ENCODE results near the gene MCOLN1. TPM values are rescaled to one million over a fixed set of nuclear protein-coding genes. Genes with fewer than 3 reads are reported as not detected.

The MCOLN1 gene
- total RNA-seq, 1 donor from 2014 or later = 25.2 TPM

DNA sequence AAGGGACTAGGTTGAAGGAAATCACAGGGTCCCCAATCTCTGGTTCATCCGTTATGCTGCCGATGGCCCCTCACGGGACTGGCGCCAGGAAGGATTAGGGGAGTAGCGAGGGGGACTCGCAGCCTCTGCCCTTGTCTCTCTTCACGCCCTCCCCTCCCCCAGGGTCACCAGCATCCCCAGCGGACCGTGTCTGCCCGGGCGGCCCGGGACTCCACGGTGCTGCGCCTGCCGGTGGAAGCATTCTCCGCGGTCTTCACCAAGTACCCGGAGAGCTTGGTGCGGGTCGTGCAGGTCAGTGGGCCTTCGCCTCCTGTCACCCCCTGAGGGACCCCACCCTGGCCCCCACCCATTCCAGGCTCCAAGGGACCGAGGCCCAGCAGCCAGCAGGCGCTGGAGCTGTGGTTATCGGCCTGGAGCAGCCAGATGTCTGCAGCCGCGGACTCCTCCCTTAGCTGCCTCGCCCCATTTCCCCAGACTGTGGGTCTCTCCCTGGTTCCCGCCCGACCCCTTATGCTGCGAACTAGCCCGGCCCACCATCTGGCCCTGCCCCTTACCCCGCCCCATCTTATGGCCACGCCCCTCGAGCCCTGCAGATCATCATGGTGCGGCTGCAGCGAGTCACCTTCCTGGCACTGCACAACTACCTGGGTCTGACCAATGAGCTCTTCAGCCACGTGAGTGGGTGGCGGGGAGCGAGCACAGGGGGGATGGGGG, 18.5 kb downstream of the MCOLN1 start:
- DNase-seq (ENCODE audit: extremely low read depth, low read depth, low spot score) = no peak

GRCh38 chr19:7541475-7541824, 19.0 kb downstream of the MCOLN1 start:
- no peak for DNase-seq (ENCODE audit: extremely low read depth, low read depth, low spot score)

GRCh38 chr19:7541828-7542443, 19.5 kb downstream of the MCOLN1 start:
- DNase-seq (ENCODE audit: extremely low read depth, low read depth, low spot score) = no peak

GRCh38 chr19:7542556-7543348, 20.3 kb downstream of the MCOLN1 start:
- DNase-seq (ENCODE audit: extremely low read depth, low read depth, low spot score) = no peak

DNA sequence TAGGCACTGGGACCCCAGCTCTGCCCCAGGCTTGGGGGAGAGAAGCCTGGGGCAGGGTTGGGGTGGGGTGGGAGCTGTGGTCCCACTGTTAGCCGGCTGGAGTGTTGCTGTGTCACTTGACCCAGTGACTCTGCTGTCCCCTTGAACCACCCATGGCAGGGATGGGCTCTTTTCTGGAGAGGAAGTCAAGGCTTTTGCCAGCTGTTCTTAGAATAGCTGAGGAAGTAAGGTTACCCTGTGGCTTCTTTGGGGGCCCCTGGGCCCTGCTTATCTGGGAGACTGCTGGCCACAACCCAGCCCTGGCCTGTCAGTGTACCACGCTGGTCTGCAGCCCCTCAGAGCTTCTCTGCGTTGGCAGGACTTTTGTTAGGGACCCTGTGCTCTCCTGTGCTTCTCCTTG, 22.2 kb downstream of the MCOLN1 start:
- no peak for DNase-seq (ENCODE audit: extremely low read depth, low read depth, low spot score)

DNA sequence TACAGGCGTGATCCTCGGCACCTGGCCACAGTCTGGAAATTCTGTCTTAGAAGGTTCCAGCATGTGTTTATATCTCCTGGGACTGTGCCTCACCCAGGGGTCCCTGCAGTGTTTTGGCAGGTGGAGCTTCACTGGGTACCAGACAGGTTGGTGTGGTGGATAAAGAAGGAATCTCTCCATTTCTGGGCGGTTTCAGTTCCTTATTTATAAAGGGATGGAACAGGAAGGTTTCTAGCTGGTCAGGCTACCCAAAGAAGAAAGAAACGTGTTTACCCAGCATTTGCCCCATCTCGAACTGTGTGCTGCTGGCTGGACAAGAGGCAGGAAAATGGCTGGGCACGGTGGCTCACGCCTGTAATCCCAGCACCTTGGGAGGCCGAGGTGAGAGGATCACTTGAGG, 22.9 kb downstream of the MCOLN1 start:
- no peak for DNase-seq (ENCODE audit: extremely low read depth, low read depth, low spot score)

DNA sequence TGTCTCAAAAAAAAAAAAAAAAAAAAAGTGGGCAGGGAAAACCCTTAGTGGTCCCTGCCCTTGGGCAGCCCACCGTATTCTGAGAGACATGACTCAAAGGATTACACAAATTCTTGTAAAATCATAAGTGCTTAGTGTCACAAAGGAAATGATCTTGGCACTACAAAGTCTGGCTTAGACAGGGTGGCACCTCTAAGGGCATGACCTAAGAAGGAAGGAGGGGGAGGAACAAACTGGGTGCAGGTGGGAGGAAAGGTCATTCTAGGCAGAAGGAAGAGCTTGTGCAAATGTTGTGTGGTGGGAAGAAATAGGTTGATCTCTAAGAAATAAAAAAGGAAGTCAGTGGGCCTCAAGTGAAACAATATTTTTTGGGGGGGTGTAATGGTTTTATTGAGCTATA, 23.5 kb downstream of the MCOLN1 start:
- DNase-seq (ENCODE audit: extremely low read depth, low read depth, low spot score) = no peak

GRCh38 chr19:7547159-7547558, 24.7 kb downstream of the MCOLN1 start:
- no peak for DNase-seq (ENCODE audit: extremely low read depth, low read depth, low spot score)

DNA sequence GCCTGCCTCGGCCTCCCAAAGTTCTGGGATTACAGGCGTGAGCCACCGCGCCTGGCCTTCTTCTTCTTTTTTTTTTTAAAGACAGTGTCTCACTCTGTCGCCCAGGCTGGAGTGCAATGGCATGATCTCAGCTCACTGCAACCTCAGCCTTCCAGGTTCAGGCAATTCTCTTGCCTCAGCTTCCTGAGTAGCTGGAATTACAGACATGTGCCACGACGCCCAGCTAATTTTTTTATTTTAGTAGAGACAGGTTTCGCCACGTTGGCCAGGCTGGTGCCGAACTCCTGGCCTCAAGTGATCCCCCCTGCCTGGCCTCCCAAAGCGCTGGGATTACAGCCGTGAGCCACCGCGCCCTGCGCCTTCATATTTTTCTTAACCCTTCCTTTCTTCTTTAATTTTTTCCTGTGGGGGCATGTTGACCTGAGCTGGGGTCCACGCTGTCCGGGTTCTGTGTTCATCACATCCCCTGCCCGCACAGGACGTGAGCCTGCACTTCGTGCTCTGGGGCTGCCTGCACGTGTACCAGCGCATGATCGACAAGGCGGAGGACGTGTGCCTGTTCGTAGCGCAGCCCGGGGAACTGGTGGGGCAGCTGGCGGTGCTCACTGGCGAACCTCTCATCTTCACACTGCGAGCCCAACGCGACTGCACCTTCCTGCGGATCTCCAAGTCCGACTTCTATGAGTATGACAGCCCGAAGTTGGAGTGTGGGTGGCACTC, 27.2 kb downstream of the MCOLN1 start:
- no peak for DNase-seq (ENCODE audit: extremely low read depth, low read depth, low spot score)

- no peak for DNase-seq (ENCODE audit: extremely low read depth, low read depth, low spot score)
These were observed 27.8 kb downstream of the MCOLN1 start for GRCh38 chr19:7550169-7550770.

- DNase-seq (ENCODE audit: extremely low read depth, low read depth, low spot score) = no peak
These were observed 28.8 kb downstream of the MCOLN1 start for GRCh38 chr19:7550987-7551761.

DNA sequence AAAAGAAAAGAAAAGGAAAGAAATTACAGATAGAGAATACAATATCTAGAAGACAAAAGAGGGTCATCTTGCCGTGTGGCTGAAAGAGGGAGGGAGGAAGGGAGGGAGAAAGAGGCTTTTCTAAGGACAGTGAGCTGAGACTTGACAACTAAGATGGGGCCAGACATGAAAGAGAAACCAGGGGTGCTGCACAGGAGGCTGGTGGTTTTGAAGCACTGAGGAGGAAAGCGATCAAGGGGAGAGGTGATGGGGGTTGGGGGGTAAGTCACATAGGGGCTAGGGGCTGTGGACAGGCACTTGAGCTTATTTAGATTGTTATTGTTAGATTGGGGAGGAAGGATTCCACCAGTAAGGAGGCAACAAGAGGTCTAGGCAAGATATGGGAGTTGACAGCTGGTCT, 30.4 kb downstream of the MCOLN1 start:
- no peak for DNase-seq (ENCODE audit: extremely low read depth, low read depth, low spot score)

GRCh38 chr19:7554565-7554964, 32.1 kb downstream of the MCOLN1 start:
- DNase-seq (ENCODE audit: extremely low read depth, low read depth, low spot score) = no peak

DNA sequence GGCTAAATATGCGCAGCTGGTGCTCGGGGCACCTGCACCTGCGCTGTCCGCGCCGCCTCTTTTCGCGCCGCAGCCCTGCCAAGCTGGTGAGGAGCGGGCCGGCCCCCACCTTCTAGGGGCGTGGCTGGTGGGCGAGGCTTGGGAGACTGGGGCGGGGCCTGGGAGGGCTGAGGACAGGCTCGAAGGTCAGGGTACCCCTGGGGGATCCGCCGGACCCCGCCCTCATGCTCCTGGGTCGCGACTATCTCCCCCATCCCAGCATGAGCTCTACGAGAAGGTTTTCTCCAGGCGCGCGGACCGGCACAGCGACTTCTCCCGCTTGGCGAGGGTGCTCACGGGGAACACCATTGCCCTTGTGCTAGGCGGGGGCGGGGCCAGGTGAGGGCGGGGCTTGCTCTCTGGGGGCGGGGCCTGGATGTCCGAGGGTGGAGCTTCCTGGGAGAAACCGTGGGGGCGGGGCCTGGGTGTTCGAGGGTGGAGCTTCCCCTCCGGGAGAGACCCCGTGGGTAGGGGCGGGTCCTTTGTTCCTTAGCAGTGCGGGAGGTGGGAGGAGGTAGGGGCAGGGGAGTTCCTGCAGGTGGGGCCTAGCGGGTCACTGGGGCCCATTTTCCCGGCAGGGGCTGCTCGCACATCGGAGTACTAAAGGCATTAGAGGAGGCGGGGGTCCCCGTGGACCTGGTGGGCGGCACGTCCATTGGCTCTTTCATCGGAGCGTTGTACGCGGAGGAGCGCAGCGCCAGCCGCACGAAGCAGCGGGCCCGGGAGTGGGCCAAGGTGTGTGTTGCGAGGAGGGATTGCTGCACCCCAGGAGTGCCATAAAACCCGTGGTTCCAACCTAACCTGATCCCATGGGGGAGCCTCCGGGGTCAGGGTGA, 32.8 kb downstream of the MCOLN1 start:
- DNase-seq (ENCODE audit: extremely low read depth, low read depth, low spot score) = no peak

GRCh38 chr19:7556696-7557315, 34.4 kb downstream of the MCOLN1 start:
- DNase-seq (ENCODE audit: extremely low read depth, low read depth, low spot score) = no peak

DNA sequence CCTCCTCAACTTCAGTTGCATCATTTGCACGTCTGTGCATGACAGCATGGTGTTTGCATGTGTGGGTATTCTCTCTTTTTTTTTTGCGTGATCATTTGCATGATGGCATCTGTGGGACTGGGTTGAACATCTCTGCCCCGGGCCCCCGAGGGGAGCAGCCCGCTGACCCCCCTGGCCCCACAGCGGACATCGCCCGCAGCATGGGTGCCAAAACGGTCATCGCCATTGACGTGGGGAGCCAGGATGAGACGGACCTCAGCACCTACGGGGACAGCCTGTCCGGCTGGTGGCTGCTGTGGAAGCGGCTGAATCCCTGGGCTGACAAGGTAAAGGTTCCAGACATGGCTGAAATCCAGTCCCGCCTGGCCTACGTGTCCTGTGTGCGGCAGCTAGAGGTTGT, 36.2 kb downstream of the MCOLN1 start:
- no peak for DNase-seq (ENCODE audit: extremely low read depth, low read depth, low spot score)

DNA sequence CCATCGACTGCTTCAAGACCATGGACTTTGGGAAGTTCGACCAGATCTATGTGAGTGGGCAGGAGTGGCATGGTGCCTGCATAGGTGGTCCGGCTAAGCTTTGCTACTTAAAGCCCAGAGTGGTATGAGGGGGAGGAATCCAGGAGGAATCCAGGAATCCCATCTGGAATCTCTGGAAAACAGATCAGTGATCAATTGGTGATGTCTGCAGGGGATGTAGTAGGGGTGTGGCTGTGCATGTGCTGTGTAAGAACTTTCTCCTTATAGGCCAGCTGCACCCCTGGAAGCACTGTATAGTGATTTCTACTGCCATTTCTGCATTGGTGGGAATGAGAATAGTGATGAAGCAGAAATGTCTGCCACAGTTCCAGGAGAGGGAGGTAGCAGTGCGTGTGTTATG, 36.7 kb downstream of the MCOLN1 start:
- no peak for DNase-seq (ENCODE audit: extremely low read depth, low read depth, low spot score)

DNA sequence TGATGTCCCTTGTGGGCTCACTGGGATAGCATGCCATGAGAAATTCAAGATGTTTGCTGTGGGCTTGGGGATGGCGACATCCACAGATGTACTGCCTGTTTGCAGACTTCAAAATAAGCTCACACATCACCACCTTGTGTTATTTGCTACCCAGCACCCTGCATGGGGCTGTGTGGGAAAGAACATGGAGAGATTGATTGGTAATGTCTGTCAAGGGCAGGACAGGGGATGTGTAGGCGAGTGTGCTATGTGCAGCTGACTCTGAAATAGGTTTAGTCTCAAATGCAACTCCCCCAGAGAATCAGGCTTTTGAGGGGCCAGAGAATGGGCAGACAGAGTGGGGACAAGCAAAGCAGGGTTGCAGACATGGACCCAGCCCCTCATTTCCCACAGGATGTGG, 37.8 kb downstream of the MCOLN1 start:
- DNase-seq (ENCODE audit: extremely low read depth, low read depth, low spot score) = no peak

GRCh38 chr19:7561325-7561724, 38.9 kb downstream of the MCOLN1 start:
- no peak for DNase-seq (ENCODE audit: extremely low read depth, low read depth, low spot score)

Data from glomerular endothelial cell (primary cell).